Hepatocyte (in vitro differentiated cells): Measurements from ENCODE around the gene FRMD3. TPM values are rescaled to one million over a fixed set of nuclear protein-coding genes. Genes with fewer than 3 reads are reported as not detected.

Experiments
- DNase-seq: peaks from one replicate; pipeline ENCODE4 v3.0.0-alpha.2; 2016; ENCODE audit warnings: low spot score
- H2AFZ ChIP-seq: fragments of 200-600 bp; sonication (generic); 2 replicates; pipeline ENCODE4 v1.6.0; 2016; ENCODE audit warnings: antibody characterized with exemption, mild to moderate bottlenecking
- H3K27ac ChIP-seq: fragments of 200-600 bp; sonication (generic); 2 replicates; pipeline ENCODE4 v1.5.1; 2016; ENCODE audit warnings: mild to moderate bottlenecking
- H3K27me3 ChIP-seq: fragments of 200-600 bp; sonication (generic); 2 replicates; pipeline ENCODE4 v1.6.1; 2016
- H3K36me3 ChIP-seq: fragments of 200-600 bp; sonication (generic); replicated peaks from 2 replicates; pipeline ENCODE4 v1.5.1; 2016; ENCODE audit warnings: low read depth; ENCODE audit not compliant: insufficient read depth
- H3K4me1 ChIP-seq: fragments of 200-600 bp; sonication (generic); 2 replicates; pipeline ENCODE4 v1.5.1; 2016; ENCODE audit warnings: mild to moderate bottlenecking, moderate library complexity; ENCODE audit not compliant: insufficient read depth
- H3K4me2 ChIP-seq: fragments of 200-600 bp; sonication (generic); 2 replicates; pipeline ENCODE4 v1.6.0; 2016
- H3K4me3 ChIP-seq: fragments of 200-600 bp; sonication (generic); 2 replicates; pipeline ENCODE4 v1.5.1; 2016; ENCODE audit warnings: mild to moderate bottlenecking
- H3K79me2 ChIP-seq: fragments of 200-600 bp; sonication (generic); 2 replicates; pipeline ENCODE4 v1.6.0; 2017; ENCODE audit warnings: mild to moderate bottlenecking
- H3K9me2 ChIP-seq: fragments of 200-600 bp; sonication (generic); replicated peaks from 2 replicates; pipeline ENCODE4 v1.6.0; 2017; ENCODE audit warnings: mild to moderate bottlenecking; ENCODE audit not compliant: insufficient read depth
- H3K9me3 ChIP-seq: fragments of 200-600 bp; sonication (generic); 2 replicates; pipeline ENCODE4 v1.5.1; 2016; ENCODE audit warnings: low read depth, mild to moderate bottlenecking
- H4K20me1 ChIP-seq: fragments of 200-600 bp; sonication (generic); 2 replicates; pipeline ENCODE4 v1.6.0; 2016; ENCODE audit warnings: mild to moderate bottlenecking; ENCODE audit not compliant: insufficient read depth, poor library complexity, severe bottlenecking
- EZH2 ChIP-seq: fragments of 200-600 bp; sonication (generic); IDR thresholded peaks from 2 replicates; pipeline ENCODE4 v1.6.1; 2016; ENCODE audit warnings: antibody characterized with exemption, mild to moderate bottlenecking, borderline replicate concordance
- EZH2phosphoT487 ChIP-seq: fragments of 200-600 bp; sonication (generic); IDR thresholded peaks from one replicate; pipeline ENCODE4 v1.6.1; 2018; ENCODE audit warnings: antibody characterized with exemption, mild to moderate bottlenecking, low read depth, moderate library complexity; ENCODE audit not compliant: unreplicated experiment, severe bottlenecking
- WGBS: methylation state at CpG from one replicate; pipeline ENCODE4 v1.1.6; 2016; ENCODE audit warnings: low lambda C conversion rate; ENCODE audit errors: missing lambda C conversion rate; 5-methylcytosine and 5-hydroxymethylcytosine counted together
- polyA plus RNA-seq: library from polyadenylated mRNA; unstranded; fragments of >200 nt; fragmentation: Nextera tagmentation; extraction: Ambion mirVana; gene quantifications from 2 replicates; pipeline ENCODE4 v1.2.1, GENCODE V29; 2016
- total RNA-seq: library from RNA; depleted of rRNA; stranded (reverse); fragments of >200 nt; gene quantifications from 2 replicates; pipeline ENCODE4 v1.2.3, GENCODE V29; 2014
- TF ChIP-seq, protein P1 (sequence below): fragments of 200-600 bp; sonication (generic); IDR thresholded peaks from 2 replicates; pipeline ENCODE4 v1.5.1; 2016; ENCODE audit warnings: antibody characterized with exemption, mild to moderate bottlenecking; ENCODE audit not compliant: poor library complexity

Gene FRMD3
- total and polyA plus RNA-seq, 2 experiments from 2014 or later: 3.9 to 7.0 TPM

DNA sequence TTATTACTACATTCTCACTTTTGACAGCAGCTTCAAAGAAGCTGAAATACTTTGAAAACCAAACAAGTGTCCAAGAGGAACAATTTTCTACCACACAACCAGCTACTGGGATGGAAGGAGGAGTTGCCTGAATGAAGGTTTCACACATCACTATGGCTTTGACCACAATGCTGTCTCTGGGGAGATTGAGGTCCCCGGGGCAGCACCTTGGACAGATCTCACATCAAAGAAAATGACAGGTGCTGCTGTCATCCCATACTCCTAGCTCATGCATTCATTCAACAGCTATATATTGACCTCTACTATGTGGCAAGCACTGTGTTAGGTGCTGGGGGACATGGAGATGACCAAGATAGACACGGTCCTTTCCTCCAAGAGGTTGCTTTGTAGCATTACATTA is 242.1 kb downstream of the FRMD3 start:
- Histone ChIP-seq H3K4me3 (no peak overlapping the region), H3K4me2 (no peak overlapping the region), H3K27me3 (no peaks in the 10 kb centered on the region), H3K9me3 (no peaks in the 10 kb centered on the region), H3K9me2 (no peaks in the 10 kb centered on the region), H3K27ac (no peak overlapping the region), H3K4me1 (no peaks in the 10 kb centered on the region), H4K20me1 (no peaks in the 10 kb centered on the region), H3K36me3 (no peaks in the 10 kb centered on the region), H3K79me2 (no peaks in the 10 kb centered on the region), H2AFZ (no peak overlapping the region)
- DNase-seq: no peak
- TF ChIP-seq EZH2phosphoT487: no peak
- no peak for TF ChIP-seq EZH2
- TF ChIP-seq, protein P1, sequence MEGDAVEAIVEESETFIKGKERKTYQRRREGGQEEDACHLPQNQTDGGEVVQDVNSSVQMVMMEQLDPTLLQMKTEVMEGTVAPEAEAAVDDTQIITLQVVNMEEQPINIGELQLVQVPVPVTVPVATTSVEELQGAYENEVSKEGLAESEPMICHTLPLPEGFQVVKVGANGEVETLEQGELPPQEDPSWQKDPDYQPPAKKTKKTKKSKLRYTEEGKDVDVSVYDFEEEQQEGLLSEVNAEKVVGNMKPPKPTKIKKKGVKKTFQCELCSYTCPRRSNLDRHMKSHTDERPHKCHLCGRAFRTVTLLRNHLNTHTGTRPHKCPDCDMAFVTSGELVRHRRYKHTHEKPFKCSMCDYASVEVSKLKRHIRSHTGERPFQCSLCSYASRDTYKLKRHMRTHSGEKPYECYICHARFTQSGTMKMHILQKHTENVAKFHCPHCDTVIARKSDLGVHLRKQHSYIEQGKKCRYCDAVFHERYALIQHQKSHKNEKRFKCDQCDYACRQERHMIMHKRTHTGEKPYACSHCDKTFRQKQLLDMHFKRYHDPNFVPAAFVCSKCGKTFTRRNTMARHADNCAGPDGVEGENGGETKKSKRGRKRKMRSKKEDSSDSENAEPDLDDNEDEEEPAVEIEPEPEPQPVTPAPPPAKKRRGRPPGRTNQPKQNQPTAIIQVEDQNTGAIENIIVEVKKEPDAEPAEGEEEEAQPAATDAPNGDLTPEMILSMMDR: no peak
- WGBS: 80% methylated on average over 2 of the region's 2 CpGs

DNA sequence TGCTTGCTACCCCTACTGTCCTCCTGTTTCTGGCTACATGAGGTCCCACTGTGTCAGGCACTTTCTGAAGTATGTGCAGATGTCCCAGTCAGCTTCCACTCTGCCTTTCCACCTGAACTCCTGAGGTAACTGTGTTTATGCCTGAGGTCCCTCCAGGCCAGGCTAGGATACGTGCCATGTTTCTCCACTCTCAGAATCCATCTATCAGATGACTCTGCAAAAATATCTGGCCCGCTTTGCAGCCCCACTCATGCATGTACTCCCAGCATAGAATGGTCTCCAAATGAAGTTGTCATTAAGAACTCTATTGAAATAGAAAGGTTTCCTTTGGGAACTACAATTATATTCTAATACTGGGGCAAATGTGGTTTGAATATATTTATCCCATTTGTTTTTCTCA is 243.4 kb downstream of the FRMD3 start:
- no peak for DNase-seq
- H3K27ac ChIP-seq: no peak overlapping the region
- 90% methylated on average over 2 of the region's 2 CpGs for whole genome bisulfite sequencing
- H3K9me2 ChIP-seq: no peaks in the 10 kb centered on the region
- H3K9me3 ChIP-seq: no peaks in the 10 kb centered on the region
- no peaks in the 10 kb centered on the region for H3K79me2 ChIP-seq
- no peak overlapping the region for H3K4me2 ChIP-seq
- no peaks in the 10 kb centered on the region for H3K36me3 ChIP-seq
- no peak for TF ChIP-seq EZH2phosphoT487
- TF ChIP-seq EZH2: no peak
- TF ChIP-seq, protein P1: no peak
- no peak overlapping the region for H2AFZ ChIP-seq
- no peaks in the 10 kb centered on the region for H4K20me1 ChIP-seq
- H3K27me3 ChIP-seq: no peaks in the 10 kb centered on the region
- H3K4me3 ChIP-seq: no peak overlapping the region
- H3K4me1 ChIP-seq: no peaks in the 10 kb centered on the region

DNA sequence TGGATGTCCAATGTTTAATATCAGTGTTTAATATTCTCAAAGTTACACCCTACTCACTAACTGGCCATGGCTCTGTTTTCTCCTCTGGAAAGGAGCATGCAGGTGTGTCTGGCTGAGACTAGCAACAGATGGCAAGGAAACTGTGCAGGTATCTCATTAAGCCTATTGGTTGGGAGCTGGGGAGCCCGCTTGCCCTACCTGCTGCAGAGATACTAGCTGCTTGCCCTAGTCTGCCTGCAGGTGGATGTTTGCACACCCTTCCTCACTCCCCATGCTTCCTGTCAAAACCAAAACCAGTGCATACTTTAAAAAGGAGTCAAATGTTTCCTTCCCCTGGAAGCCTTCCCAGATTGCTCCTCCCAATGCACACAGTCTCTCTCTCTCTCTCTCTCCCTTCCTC is 247.0 kb downstream of the FRMD3 start:
- Histone ChIP-seq H3K79me2 (no peaks in the 10 kb centered on the region), H3K36me3 (no peaks in the 10 kb centered on the region), H3K4me3 (no peak overlapping the region), H3K4me2 (no peak overlapping the region), H3K4me1 (no peaks in the 10 kb centered on the region), H3K9me3 (no peaks in the 10 kb centered on the region), H3K9me2 (no peaks in the 10 kb centered on the region), H3K27ac (no peak overlapping the region), H3K27me3 (no peaks in the 10 kb centered on the region), H2AFZ (no peak overlapping the region), H4K20me1 (no peaks in the 10 kb centered on the region)
- 87% methylated on average over 1 of the region's 1 CpG for whole genome bisulfite sequencing
- no peak for TF ChIP-seq EZH2phosphoT487
- TF ChIP-seq, protein P1: no peak
- TF ChIP-seq EZH2: no peak
- DNase-seq: no peak

DNA sequence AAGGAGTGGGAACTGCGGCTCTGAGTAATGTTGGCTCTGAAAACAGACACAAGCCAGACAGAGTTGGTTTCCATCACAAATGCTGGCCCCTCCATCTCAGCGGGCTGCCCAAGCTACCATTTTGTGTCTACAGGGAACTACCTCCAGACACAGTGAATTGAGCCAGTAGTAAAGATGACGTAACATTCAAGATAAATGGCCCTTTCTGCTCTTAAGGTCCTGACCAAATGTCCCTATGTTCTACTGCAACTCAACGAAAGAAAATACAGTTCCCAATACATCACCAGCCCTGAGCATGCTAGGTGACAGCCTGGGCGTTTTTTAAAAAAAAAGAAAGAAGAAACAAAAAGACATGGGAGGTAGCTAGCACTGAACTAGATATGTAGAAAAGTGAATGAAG is 247.5 kb downstream of the FRMD3 start:
- H3K27me3 ChIP-seq: no peaks in the 10 kb centered on the region
- no peaks in the 10 kb centered on the region for H4K20me1 ChIP-seq
- no peak overlapping the region for H3K4me3 ChIP-seq
- H3K9me3 ChIP-seq: no peaks in the 10 kb centered on the region
- no peak for DNase-seq
- TF ChIP-seq, protein P1: no peak
- no peak overlapping the region for H3K4me2 ChIP-seq
- no peaks in the 10 kb centered on the region for H3K4me1 ChIP-seq
- H3K79me2 ChIP-seq: no peaks in the 10 kb centered on the region
- H3K9me2 ChIP-seq: no peaks in the 10 kb centered on the region
- no peak overlapping the region for H3K27ac ChIP-seq
- no peaks in the 10 kb centered on the region for H3K36me3 ChIP-seq
- H2AFZ ChIP-seq: no peak overlapping the region
- 65% methylated on average over 5 of the region's 5 CpGs for WGBS
